Stimulated activated CD8-positive, alpha-beta memory T cell treated with anti-CD3 and anti-CD28 coated beads, Interleukin-15, amount 100 ng/mL, for 1 hour (primary cell): ENCODE results near the gene PIK3R1.

Experiments
- DNase-seq: peaks from one replicate; pipeline ENCODE4 v3.0.0-alpha.2; 2020; ENCODE audit warnings: low read depth

The PIK3R1 gene

DNA sequence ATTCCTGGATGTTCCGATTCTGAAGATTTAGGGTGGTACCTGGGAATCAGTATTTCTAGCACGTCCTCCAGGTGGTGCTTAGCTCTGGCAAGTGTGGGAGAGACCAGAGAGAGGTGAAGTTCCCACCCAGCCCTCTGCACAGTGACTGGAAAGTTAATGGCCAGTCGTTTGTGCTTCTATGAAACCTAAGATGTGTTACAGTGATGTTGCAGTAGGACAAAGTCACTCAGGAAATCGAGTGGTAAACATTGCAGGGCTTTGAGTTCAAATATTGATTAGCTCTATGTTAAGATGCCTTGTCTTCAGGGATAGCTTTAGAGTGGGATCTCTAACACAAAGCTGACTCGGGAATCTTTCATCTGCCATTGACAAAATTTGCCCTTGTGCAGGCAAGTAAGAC, 55.6 kb downstream of the PIK3R1 start:
- no peak for DNase-seq

DNA sequence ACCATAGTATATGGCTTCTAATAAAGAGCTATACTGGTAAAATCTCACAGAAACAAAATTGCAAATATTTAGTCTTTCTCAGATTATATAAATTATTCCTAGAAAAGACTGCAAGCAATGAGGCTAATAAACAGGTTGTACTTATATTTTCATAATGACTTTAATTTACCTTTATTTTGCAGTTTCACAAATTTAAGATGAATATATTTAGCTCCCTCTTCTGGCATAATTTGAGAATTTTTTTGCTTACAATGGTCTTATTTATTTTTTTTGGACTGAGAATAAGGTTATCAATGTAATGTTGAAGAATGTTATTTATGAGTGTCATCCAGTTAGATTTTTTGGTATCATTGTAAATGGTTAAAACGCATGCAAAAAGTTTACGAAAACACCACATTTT, 56.7 kb downstream of the PIK3R1 start:
- no peak for DNase-seq

DNA sequence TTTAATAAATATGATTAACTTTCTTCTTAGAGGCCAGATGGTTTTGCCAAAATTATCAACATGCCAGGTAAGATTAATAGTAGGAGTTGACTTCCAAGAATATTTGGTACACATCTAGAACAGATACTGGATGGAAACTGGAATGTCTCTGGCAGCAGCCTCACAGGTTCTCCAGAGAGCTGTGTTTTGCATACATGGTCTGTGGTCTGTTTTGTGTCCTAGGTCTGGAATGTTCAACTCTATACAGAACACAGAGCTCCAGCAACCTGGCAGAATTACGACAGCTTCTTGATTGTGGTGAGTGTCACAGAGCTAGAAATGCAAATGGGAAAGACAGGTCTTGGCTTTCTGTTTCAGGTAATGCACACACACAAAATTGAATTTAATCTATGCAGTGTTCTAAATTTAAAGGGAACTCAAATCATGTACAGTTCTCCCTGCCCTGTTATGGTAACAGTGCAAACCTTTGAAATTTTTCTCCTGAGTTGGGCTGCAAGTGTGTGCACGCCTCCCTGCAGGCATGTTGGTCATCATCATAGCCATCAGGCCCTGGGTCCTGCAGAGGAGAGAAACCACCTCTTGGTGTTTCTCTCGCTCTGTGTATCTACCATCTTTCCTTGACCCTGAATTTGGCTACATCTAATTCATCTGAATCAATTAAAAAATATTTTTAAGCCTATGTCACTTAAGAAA, 58.3 kb downstream of the PIK3R1 start:
- DNase-seq = no peak

DNA sequence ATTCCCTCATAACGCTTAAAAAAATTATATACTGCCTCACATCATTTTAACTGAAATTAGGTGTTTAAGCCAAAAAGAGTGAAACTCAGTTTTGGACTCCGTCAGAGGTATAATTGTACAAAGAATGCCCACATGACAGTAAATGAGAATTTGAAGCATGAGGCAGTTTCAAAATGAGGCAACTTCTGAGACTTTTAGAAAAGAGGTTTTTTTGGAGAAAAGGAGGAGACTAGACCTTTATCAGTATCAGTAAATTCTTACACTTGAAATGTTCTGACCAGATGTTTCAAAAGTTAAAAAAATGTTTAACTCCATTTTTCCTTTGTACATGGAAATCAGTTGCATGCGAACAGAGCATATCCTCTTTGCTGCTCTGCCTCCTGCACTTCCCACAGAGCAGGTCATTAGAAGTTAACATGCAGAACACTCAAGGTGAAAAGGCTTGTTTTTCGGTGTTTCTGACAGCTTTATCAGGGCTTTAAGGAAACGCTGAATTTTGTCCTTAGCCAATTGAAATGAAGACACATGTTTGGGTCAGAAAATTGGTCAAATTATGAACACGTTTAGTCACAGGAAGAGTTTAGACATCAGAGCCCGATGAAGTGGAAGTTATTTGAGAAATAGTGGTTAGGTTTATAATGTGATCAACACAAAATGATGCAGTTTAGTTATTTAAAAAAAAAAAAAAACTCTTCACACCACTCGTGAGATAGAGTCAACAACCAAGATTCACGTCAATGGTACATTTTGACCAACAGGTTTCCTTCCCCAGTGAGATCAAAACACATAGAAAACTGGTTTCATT, 59.5 kb downstream of the PIK3R1 start:
- no peak for DNase-seq

DNA sequence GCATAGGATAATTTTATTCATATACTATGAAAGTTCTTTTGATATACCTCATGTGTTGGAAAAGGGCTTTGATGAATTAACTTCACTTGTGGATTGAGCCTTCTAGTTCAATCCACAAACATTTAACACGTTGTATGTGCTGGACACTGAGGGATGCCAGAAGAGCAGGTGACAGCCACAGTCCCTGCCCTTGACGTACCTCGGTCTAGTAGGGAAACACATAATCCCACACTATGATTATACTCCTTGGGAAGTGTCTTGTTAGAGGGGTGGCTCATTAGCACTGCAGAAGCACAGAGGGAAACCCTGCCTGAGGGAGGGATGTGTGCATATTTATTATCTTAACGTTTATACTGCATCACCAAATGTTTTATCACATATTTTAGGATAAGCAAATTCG, 61.2 kb downstream of the PIK3R1 start:
- DNase-seq = no peak

DNA sequence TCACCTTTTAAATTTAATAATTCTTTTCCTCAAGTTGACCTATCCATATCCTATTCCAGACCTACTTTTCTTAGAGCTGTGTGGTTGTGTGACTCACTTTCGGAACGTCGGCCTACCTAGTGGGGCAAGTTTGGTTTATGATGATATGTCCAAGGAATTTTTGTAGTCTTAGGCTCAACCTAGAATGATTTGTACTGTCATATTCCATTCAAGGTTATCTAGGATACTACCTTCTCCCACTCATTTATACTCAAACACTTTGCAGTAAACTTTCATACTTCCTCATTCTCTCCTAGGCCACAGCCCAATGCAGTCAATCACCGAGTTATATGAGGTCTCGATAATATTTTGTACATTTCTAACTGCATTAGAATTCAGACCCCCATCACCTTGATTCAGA, 61.9 kb downstream of the PIK3R1 start:
- no peak for DNase-seq

DNA sequence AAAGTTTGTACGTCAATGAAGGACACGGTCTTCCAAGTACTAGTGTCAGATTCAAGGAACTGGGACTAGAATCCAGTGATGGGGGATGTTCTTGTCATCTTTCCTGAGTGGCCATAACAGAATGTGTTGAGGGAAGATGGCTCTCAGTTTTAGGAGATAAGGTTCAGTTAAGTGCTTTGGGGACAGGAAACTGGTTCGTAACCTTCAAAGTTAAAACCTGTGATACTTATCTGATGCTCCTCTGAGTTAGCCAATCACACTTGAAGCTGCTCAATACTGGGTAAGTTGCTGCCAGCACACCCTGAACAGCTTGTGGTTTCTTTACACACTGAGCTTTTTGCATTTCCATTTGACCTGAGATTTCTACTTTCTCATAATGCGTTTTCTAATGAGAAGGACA, 64.4 kb downstream of the PIK3R1 start:
- no peak for DNase-seq

DNA sequence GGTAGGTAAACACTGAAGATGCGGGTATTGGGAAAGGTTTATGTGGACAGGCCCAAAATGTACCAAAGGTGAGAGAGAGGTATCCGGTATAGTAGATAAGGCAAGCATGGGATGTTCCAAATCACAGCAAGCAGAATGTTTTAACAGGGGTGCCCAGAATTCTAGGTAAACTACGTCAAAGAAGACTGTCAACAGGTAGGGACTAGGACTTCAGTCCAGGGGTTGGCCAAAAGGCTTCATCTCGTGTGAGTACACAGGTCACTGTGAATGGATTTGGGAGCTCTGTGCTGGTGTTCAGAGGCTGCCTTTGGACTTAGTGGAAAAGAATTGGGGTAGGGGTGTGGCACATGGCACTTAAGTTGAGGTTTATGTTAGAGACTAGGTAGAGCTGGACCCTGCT, 66.4 kb downstream of the PIK3R1 start:
- DNase-seq = no peak

DNA sequence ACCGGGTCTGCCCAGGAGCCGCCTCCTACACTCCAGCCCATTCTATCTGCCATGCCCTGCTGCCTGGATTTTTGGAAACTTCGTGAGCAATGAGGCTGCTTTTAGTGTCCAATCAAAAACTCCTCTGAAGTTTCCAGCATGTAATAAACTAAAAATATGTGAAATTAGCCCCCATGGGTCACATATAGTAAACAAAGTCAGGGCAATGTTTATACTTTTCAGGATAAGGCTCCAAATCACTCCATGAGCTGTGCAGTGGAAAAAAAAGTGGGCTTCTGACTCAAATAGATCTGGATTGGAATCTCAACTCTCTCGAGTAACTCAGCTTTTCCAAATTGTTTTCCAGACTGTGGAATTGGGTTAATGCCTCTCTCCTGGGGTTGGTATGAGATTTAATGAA, 68.2 kb downstream of the PIK3R1 start:
- no peak for DNase-seq

DNA sequence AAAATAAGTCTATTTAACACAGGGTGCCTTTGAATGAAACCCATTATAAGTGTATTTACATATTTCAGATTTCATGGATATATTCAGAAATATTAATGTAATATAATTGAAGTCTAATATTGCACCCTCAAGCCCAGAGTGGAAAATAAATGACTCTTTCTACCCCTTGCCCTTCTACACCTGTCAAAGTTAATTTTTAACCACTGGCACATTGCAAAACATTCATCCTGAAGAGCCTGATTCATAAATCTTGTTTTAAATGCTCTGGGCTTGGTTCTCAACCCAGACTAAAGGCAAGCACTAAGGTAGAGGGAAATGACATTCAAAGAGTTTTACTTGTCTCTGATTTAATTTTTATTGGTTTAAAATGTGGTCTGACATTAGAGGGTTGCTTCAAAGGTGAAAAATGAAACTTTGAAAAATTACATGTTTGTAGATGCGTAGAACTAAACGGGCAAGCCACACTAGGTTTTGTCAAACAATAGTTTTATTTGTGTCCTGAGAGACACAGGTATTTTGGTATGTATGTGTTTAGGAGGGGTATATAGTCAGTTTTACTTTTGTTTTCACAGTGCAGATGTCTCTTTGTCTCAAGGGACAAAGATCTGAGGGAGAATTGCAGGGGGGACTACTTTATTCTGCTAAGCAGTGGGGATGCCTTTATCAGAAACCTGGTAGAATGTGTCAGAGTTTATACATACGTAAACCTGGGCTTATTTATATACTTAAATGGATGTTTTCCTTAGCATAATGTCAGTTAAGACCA, 69.7 kb downstream of the PIK3R1 start:
- DNase-seq = no peak

DNA sequence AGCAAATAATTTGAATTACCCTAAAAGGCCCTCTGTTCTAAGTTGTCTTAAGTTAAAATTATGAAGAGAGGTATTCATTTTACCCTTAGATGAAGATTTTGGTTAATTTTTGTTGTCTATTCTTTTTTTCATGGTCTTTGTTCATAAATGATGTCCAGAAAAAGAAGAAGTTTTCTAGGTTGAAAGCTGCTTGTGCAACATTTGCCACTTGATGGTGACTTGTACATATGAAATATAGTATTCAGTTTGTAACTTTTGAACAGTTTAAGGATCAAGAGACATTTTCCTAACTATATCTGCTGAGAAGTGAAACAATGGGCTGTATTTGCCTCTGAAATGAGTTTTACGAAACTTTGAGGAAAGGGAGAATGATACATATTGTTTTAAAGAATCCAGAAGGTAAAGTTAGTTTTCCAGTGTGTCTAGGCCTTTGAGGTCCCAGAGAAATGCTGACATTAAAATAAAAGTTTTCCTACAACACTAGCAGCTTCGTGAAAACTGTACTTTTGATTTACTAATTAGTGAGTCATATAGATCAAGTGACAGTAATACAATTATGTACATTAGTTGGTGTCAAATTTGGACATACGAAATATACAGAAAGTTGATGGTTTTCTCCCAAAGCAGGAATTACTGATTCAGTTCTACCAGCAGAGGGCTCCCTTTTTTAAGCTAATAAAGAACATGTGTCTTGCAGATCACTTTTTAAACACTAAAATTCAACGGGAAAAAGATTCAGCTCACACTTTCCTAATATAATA, 70.5 kb downstream of the PIK3R1 start:
- DNase-seq = no peak

DNA sequence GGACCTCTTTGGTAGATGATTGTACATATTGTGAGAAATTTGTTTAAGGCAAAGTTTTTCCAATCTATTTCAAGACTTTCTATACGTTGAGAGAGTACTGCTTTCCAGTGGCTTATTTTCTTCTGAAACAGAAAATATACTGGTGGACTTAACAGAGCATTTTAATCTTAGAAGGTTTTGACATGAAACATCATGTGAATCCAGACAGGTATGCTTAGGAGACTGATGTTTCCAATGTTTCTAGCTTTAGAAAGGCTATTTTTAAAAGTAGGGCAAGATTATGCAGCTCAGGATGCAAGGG, 71.0 kb downstream of the PIK3R1 start:
- no peak for DNase-seq

DNA sequence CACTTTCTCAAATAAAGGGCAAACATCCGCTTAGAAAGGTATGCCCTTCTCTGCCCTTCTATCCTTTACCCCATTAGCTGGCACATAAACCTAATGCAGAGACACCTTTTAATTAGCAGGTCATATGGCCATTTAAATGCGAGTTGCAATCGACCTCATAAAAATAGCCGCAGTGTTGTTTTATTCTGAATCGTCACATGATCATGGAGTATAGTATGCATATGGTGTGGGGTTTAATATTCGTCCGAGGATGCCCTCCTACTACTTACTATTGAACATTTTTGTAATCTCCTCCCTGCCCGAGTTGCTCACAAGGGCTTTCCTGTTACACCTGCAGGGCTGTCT, 72.0 kb downstream of the PIK3R1 start:
- no peak for DNase-seq

DNA sequence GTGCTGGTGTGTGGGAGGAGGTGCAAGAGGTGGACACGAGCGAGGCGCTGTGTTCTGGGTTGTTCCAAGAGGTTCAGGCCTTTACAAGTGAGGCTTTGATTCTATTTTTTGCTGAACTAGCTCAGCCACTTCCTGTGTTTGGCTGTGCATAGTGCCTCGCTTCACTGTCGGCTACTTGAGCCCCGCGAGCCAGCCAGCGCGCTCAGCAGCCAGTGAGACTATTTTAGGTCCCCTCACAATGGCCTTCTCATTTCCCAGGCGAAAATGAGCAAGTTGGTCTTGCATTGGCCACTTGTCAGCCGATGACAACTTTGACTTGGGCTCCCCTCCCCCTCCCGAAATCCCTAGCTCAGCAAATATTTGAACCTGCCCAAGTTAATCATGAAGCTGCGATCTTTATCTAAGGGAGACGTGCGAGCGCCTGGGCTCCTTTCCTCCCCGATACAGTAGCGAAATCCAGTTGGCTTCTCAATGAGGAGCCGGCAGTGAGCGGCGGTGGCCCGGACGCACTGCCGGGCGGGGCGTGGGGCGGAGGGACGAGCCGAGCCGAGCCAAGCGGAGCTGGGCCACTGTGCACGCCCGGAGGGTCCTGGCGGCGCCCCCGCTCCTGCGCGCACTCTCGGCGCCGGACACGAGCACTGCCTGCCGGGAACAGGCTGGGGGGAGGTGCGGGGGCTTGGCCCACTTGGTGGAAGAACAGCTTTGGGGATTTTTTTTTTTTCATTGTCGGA, 72.6 kb downstream of the PIK3R1 start:
- no peak for DNase-seq

DNA sequence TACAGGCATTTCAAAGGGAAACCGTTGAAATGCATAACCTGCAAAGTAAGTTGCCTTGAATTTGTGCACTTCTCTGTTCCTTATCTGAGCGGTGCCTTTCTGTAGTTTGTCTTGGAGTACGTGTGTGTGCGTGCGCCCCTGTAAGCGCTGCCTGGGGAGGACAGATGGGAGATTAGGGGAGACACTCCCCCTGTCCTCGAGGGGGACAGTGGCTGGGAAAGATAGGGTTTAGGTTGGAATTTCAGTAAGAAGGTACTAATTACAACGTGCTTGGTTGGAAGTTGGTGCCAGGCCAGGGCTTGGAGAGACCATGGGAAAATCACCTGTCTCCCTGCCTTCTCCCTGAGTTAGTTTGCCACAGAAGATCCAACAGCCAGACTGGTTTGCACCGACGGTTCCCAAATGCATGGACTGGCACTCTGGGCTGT, 73.2 kb downstream of the PIK3R1 start:
- no peak for DNase-seq

DNA sequence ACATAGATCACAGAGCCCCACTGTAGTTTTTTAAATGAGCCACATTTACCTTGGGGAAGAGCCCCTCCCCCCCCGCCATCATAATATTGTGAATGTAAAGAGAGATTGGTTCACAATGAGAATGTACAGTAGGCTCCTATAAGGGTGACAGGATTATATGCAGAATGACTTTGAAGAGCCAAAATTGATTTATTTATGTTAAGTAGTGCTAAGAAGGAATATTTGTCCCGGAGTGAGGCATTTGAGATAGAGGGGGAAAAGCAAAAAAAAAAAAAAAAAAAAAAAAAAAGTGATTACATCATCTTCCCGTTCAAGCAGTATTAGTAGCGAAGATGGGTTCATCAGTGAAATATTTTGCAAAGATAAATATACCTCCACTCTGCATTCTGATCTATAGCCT, 73.9 kb downstream of the PIK3R1 start:
- DNase-seq = no peak

DNA sequence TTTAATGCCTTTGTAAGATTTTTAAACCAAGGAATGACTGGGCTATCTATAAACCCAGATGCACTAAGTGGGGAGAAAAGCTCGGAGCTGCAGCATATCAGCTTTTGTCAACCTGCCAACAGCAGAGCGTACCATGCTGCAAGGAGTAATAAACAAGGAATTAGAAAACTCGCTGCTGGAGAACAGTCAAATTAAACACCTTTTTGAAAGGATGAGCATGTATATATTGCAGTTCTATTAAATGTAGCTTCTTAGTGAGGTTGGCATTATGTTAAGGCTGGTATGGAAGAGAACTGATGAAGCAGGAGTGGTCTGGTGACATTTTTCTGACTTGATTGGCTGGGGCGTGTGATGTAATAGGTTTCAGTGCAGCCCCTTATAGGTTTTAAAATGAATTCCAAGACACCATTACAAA, 74.7 kb downstream of the PIK3R1 start:
- no peak for DNase-seq

DNA sequence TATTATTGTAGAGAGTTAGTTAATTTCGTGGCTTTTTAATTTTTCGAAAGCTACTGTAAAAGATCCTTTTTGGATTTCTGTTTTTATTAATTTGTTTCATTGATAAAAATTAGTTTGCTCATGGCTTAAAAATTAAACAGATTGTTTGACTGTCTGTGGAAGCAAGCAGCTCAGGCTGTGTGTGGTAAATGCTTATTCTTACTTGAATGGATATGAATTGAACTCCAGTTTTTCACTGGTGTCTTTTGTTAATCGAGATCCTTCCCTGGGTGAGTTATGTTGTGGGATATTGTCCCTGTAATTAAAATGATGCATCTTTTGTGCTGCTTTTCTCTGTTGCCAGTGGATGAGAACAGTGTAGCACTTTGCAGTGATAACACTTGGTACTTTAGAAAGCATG, 75.3 kb downstream of the PIK3R1 start:
- DNase-seq = no peak

DNA sequence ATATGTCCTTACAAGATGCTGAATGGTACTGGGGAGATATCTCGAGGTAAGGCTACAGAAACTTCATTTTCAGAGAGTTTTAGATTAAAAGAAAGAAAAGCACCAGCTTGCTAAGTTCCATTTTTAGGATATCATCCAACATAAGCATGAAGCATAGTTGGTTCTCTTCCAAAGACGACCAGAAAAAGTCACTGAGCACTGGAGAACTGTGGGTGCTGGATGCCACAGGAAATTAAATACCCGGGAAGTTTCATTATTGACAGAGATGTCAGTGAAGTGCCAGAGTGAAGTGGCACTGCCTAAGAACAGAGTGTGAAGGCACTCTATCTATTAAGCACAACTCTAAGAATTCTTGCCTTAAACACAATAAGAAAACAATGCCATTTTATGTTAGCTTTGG, 76.8 kb downstream of the PIK3R1 start:
- DNase-seq = no peak

DNA sequence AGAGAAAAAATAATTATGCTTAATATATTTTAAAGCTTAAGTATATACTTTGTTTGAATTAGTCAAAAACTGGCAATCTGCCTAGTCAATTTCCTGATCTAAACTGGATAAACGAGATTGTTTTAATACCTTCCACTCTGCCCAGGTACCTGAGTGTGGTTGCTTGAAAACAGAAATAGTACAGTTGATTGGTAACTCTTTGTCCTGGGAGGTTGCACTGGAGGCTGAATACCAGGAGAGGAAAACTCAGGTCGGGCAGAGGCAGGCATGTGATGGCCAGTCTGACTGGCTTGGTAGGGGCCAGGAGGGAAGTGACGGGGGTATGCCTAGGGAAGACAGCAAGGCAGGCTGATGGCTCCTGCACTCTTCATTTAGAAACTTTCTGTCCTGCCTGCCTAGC, 80.2 kb downstream of the PIK3R1 start:
- no peak for DNase-seq

DNA sequence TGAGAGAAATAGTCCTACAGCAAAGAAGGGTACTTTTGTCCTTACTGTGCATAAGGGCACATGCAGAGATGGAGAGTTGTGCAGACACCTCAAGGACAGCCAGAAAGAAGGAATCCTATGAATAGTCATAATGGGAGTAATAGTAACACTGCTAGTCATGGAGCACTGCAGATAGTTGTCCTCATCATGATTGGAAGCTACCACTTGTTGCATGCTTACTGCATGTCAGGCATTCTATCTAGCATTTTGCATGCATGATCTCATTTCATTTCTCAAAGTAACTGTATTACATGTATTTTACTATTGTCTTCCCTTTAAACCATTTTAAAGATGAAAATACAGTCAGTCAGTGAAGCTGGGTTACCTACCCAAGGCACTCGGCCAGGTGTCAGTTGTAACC, 81.3 kb downstream of the PIK3R1 start:
- DNase-seq = no peak

DNA sequence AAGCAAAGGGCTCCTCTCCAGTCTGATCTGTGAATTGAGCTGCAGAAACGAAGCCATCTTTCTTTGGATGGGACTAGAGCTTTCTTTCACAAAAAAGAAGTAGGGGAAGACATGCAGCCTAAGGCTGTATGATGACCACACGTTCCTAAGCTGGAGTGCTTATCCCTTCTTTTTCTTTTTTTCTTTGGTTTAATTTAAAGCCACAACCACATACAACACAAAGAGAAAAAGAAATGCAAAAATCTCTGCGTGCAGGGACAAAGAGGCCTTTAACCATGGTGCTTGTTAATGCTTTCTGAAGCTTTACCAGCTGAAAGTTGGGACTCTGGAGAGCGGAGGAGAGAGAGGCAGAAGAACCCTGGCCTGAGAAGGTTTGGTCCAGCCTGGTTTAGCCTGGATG, 82.1 kb downstream of the PIK3R1 start:
- no peak for DNase-seq
